ENCODE data around the gene ZNF837. TPM values are rescaled to one million over a fixed set of nuclear protein-coding genes. Genes with fewer than 3 reads are reported as not detected.

Gene ZNF837
- total RNA-seq, 1 experiment from 2014 or later: 4.9 TPM

GRCh38 chr19:58386576-58387337 is 5.9 kb upstream of the ZNF837 start, which contains the start of gene RPS5 (continued):
- peak; percentile 60; the same call in 1 of the 2 replicates for TF ChIP-seq E2F5 (CRISPR knock-in tag; IDR thresholded peaks at IDR 0.05)
- peak; percentile 59; the same call in 1 of the 2 replicates for TF ChIP-seq RELA (CRISPR knock-in tag; IDR thresholded peaks at IDR 0.05; ENCODE audit: borderline replicate concordance)
- TF ChIP-seq, protein P1, sequence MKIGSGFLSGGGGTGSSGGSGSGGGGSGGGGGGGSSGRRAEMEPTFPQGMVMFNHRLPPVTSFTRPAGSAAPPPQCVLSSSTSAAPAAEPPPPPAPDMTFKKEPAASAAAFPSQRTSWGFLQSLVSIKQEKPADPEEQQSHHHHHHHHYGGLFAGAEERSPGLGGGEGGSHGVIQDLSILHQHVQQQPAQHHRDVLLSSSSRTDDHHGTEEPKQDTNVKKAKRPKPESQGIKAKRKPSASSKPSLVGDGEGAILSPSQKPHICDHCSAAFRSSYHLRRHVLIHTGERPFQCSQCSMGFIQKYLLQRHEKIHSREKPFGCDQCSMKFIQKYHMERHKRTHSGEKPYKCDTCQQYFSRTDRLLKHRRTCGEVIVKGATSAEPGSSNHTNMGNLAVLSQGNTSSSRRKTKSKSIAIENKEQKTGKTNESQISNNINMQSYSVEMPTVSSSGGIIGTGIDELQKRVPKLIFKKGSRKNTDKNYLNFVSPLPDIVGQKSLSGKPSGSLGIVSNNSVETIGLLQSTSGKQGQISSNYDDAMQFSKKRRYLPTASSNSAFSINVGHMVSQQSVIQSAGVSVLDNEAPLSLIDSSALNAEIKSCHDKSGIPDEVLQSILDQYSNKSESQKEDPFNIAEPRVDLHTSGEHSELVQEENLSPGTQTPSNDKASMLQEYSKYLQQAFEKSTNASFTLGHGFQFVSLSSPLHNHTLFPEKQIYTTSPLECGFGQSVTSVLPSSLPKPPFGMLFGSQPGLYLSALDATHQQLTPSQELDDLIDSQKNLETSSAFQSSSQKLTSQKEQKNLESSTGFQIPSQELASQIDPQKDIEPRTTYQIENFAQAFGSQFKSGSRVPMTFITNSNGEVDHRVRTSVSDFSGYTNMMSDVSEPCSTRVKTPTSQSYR (CRISPR knock-in tag; IDR thresholded peaks at IDR 0.05): peak; percentile 98
- TF ChIP-seq, protein P2, sequence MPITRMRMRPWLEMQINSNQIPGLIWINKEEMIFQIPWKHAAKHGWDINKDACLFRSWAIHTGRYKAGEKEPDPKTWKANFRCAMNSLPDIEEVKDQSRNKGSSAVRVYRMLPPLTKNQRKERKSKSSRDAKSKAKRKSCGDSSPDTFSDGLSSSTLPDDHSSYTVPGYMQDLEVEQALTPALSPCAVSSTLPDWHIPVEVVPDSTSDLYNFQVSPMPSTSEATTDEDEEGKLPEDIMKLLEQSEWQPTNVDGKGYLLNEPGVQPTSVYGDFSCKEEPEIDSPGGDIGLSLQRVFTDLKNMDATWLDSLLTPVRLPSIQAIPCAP (CRISPR knock-in tag; IDR thresholded peaks at IDR 0.05): peak; percentile 80
- 0 out of 2 replicates have a peak, but pooled peaks have one; percentile 75 for TF ChIP-seq ZBTB43 (CRISPR knock-in tag; IDR thresholded peaks at IDR 0.05)
- TF ChIP-seq PRRX2 (CRISPR knock-in tag; IDR thresholded peaks at IDR 0.05): no peak
- TF ChIP-seq CBFB (CRISPR knock-in tag; IDR thresholded peaks at IDR 0.05; ENCODE audit: low read depth): no peak
- TF ChIP-seq, protein P3, sequence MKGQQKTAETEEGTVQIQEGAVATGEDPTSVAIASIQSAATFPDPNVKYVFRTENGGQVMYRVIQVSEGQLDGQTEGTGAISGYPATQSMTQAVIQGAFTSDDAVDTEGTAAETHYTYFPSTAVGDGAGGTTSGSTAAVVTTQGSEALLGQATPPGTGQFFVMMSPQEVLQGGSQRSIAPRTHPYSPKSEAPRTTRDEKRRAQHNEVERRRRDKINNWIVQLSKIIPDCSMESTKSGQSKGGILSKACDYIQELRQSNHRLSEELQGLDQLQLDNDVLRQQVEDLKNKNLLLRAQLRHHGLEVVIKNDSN (CRISPR knock-in tag; IDR thresholded peaks at IDR 0.05): peak; percentile 71; the same call in 1 of the 2 replicates
- TF ChIP-seq MYBL2 (CRISPR knock-in tag; IDR thresholded peaks at IDR 0.05): peak; percentile 38
- TF ChIP-seq SMAD3 (CRISPR knock-in tag; IDR thresholded peaks at IDR 0.05; ENCODE audit: borderline replicate concordance): peak; percentile 90; the same call in 1 of the 2 replicates
- peak; percentile 82 for TF ChIP-seq CREM (CRISPR knock-in tag; IDR thresholded peaks at IDR 0.05)
- no peak for TF ChIP-seq FOXJ3 (CRISPR knock-in tag; IDR thresholded peaks at IDR 0.05; ENCODE audit: borderline replicate concordance)
- TF ChIP-seq NFYB (CRISPR knock-in tag; conservative IDR thresholded peaks at IDR 0.05; ENCODE audit: low read depth): peak; percentile 78
- no peak for TF ChIP-seq NFATC4 (CRISPR knock-in tag; IDR thresholded peaks at IDR 0.05)
- TF ChIP-seq JAZF1 (CRISPR knock-in tag; IDR thresholded peaks at IDR 0.05): no peak
- TF ChIP-seq E2F4 (CRISPR knock-in tag; IDR thresholded peaks at IDR 0.05; ENCODE audit: borderline replicate concordance, low read depth): 0 out of 2 replicates have a peak, but pooled peaks have one; percentile 58
- TF ChIP-seq, protein P4, sequence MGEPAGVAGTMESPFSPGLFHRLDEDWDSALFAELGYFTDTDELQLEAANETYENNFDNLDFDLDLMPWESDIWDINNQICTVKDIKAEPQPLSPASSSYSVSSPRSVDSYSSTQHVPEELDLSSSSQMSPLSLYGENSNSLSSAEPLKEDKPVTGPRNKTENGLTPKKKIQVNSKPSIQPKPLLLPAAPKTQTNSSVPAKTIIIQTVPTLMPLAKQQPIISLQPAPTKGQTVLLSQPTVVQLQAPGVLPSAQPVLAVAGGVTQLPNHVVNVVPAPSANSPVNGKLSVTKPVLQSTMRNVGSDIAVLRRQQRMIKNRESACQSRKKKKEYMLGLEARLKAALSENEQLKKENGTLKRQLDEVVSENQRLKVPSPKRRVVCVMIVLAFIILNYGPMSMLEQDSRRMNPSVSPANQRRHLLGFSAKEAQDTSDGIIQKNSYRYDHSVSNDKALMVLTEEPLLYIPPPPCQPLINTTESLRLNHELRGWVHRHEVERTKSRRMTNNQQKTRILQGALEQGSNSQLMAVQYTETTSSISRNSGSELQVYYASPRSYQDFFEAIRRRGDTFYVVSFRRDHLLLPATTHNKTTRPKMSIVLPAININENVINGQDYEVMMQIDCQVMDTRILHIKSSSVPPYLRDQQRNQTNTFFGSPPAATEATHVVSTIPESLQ (CRISPR knock-in tag; IDR thresholded peaks at IDR 0.05): no peak
- peak; percentile 26 for TF ChIP-seq GABPB1 (CRISPR knock-in tag; IDR thresholded peaks at IDR 0.05)
- TF ChIP-seq IRF2 (CRISPR knock-in tag; IDR thresholded peaks at IDR 0.05; ENCODE audit: borderline replicate concordance, low read depth): 0 out of 2 replicates have a peak, but pooled peaks have one; percentile 39
- peak; percentile 86 for TF ChIP-seq FOXP1 (CRISPR knock-in tag; IDR thresholded peaks at IDR 0.05; ENCODE audit: borderline replicate concordance)
